Measurements from ENCODE around the gene LRRC10.

DNA sequence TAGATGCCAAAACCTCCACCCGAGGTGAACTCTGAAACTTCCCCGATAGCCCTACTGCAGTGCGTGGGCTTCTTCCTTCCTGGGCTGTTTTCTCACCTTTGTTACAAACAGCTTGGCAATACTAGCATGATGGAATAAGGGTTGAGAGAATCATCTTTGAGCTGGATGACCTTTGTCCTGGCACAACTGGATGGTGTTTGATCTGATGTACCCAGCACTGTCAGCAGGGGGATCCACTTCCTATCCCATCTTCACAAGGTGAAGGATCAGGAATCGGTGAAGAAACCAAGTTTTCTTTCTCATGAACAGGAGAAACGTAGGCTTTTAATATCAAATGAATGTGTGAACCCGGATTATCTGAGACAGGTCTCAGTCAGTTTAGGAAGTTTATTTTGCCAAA is 19.5 kb upstream of the LRRC10 start:
- TF ChIP-seq, protein P1, sequence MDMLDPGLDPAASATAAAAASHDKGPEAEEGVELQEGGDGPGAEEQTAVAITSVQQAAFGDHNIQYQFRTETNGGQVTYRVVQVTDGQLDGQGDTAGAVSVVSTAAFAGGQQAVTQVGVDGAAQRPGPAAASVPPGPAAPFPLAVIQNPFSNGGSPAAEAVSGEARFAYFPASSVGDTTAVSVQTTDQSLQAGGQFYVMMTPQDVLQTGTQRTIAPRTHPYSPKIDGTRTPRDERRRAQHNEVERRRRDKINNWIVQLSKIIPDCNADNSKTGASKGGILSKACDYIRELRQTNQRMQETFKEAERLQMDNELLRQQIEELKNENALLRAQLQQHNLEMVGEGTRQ (IDR thresholded peaks at IDR 0.05): no peak
- peak in 1 of 2 experiments; percentile 42; a peak in 1 of 5 replicates for TF ChIP-seq RAD21 (conservative IDR thresholded peaks at IDR 0.05 in 1 of 2, IDR thresholded peaks at IDR 0.05 in 1 of 2)
- no peak for TF ChIP-seq FOSL2 (IDR thresholded peaks at IDR 0.05)
- no peak for TF ChIP-seq FOSL2 (CRISPR knock-in tag; IDR thresholded peaks at IDR 0.05)
- TF ChIP-seq, protein P2, sequence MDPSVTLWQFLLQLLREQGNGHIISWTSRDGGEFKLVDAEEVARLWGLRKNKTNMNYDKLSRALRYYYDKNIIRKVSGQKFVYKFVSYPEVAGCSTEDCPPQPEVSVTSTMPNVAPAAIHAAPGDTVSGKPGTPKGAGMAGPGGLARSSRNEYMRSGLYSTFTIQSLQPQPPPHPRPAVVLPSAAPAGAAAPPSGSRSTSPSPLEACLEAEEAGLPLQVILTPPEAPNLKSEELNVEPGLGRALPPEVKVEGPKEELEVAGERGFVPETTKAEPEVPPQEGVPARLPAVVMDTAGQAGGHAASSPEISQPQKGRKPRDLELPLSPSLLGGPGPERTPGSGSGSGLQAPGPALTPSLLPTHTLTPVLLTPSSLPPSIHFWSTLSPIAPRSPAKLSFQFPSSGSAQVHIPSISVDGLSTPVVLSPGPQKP (IDR thresholded peaks at IDR 0.05; ENCODE audit: low read depth, low read length): no peak
- TF ChIP-seq, protein P3, sequence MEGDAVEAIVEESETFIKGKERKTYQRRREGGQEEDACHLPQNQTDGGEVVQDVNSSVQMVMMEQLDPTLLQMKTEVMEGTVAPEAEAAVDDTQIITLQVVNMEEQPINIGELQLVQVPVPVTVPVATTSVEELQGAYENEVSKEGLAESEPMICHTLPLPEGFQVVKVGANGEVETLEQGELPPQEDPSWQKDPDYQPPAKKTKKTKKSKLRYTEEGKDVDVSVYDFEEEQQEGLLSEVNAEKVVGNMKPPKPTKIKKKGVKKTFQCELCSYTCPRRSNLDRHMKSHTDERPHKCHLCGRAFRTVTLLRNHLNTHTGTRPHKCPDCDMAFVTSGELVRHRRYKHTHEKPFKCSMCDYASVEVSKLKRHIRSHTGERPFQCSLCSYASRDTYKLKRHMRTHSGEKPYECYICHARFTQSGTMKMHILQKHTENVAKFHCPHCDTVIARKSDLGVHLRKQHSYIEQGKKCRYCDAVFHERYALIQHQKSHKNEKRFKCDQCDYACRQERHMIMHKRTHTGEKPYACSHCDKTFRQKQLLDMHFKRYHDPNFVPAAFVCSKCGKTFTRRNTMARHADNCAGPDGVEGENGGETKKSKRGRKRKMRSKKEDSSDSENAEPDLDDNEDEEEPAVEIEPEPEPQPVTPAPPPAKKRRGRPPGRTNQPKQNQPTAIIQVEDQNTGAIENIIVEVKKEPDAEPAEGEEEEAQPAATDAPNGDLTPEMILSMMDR (IDR thresholded peaks at IDR 0.05): peak; percentile 19; the same call in 1 of the 3 replicates
- no peak for TF ChIP-seq JUN (IDR thresholded peaks at IDR 0.05)
- TF ChIP-seq MAFK (IDR thresholded peaks at IDR 0.05; ENCODE audit: partially characterized antibody): no peak
- no peak for TF ChIP-seq MYC (IDR thresholded peaks at IDR 0.05; ENCODE audit: borderline replicate concordance, low read length)
- TF ChIP-seq FOXS1 (CRISPR knock-in tag; IDR thresholded peaks at IDR 0.05): no peak
- TF ChIP-seq EP300 (IDR thresholded peaks at IDR 0.05): no peak
- TF ChIP-seq CBX8 (IDR thresholded peaks at IDR 0.05): no peak
